NCI-H2107 treated with DMSO at 0.1 percent for 48 hours (cell line): ENCODE measurements around the gene PLA2R1.

ENCODE experiments used
- DNase-seq: peaks from one replicate; lab custom pipeline; 2025; ENCODE audit not compliant: unreplicated experiment; lab: John Stamatoyannopoulos, UW

Gene PLA2R1

GRCh38 chr2:159897720-159898119 lies 164.7 kb downstream of the PLA2R1 start:
- no peak for DNase-seq

DNA sequence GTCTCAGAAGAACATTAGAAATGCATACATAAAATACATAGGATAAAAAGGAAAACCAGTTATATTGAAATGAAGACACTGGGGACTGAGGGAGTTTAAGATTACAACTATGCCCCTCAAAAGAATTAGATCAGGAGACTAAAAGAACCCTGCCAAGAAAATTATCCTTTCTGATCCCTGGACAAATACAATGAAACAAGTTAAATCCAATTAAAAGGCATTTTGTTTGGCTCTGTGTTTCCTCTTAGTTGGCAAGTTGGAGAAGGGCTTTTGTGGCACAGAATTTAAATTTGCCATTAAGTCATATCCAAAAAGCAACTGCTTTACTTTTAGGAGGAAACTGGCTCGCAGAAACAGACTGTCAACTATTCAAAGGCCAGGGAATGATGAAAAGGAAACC lies 165.3 kb downstream of the PLA2R1 start:
- DNase-seq, result no peak

- DNase-seq, result peak; percentile 17
These were observed 167.0 kb downstream of the PLA2R1 start for GRCh38 chr2:159895258-159896065.

- no peak for DNase-seq
These were observed 168.1 kb downstream of the PLA2R1 start for GRCh38 chr2:159894145-159894838.

DNA sequence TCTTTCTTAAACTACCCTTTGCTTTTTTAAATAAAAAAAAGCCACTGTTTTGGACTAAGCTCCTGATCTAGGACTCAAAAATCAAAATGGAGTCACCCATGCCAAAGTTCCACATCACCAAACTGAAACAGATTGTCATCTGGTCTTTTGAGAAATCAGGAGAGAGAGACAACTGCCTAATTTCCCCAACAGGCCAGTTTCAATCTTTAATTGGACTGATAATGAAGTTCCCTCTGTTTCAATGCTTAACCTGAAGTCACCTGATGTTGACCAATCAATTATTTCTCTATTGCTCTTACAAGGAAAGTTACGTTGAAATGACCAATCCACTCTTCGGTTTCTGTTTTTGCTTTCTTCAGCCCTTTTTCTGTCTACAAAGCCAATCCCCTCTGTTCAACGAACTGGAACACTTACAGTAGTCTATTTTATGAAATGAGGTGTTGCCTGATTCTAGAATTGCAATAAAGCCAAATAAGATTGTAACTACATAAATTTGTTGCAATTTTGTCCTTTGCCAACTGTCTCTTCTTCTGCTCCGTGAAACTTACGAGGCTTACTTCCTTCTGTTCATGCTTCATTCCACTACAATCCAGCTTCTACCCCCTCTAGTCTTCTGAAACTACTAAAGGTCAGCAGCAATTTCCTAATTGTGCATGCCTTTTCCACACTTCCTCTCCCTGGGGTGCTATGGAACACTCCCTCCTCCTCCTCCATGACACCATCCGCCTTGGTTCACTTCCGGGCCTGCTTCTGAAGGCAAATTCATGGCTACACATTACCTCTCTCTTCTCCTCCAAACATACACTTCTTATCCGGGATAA lies 169.2 kb downstream of the PLA2R1 start:
- no peak for DNase-seq

DNA sequence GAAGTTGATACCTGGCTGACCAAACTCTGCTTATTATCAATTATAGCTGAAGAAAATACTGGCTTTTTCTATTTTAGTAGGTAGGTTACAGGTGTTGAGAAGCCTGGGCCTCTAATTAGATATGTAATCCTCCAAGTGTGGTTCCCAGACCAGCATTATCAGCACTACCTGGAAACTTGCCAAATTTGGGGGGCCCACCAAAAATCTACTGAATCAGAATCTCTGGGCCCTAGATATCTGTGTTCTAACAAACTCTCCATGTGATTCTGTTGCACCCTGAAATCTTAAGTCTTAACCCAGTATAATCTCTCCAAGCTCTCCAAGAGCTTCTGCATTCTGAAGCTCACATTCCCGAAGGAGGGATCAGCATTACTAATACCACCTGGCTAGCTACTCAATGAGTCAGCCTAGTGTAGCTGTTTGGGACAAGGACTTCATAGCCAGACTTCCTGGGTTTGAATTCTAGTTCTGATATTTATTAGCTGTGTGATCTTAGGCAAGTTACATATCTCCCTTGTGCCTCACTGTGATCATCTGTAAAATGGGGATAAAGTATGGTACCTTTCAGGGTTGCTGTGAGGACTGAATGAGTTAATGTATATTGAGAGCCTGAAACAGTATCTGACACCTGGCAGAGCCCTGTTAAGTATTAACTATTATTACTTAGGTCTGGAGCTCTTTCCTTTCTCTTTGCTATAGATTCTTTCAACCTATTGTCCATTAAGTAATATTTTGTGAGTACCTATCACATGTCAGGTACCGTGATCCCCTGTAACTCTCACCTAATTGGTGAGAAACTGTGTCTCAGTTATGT lies 170.3 kb downstream of the PLA2R1 start:
- no peak for DNase-seq

- no peak for DNase-seq
These were observed 171.2 kb downstream of the PLA2R1 start for GRCh38 chr2:159891267-159891588.

- no peak for DNase-seq
These were observed 171.7 kb downstream of the PLA2R1 start for GRCh38 chr2:159890551-159891266.

DNA sequence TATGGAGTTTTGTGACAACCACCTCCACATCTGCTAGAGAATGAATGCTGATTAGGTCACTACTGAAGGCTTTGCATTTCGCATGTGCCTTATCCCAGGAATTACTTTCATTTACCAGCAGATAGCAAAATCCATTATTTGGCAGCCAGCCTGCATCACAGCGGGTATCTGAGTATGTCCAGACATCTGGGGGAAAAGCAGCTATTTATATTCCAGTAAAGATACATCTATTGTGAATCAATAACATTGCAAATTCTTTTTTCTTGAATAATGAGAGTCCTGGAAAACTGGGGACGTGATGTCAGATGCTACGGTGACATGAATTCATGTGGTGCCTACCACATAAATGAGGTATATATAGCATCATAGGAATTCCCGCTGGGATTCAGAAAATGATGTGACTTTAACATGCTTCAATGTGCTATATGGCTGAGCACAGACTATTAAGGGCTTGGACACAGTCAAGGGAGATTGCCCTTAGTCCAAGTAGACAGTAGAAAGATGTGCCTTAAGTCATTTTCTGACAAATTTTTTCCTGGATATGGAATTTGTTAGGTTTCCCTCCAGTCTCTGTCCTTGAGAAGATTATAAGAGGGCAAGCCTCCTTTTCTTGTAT lies 180.2 kb downstream of the PLA2R1 start:
- DNase-seq, result no peak
